WTC11 (cell line): ENCODE results near the gene SRRM2. TPM values are rescaled to one million over a fixed set of nuclear protein-coding genes. Genes with fewer than 3 reads are reported as not detected.

ENCODE experiments used
- ATAC-seq: fragments of 200-7000 bp; cut with Tn5 transposase; 2 replicates; pipeline ENCODE4 v1.10.0; 2021; ENCODE audit warnings: mild to moderate bottlenecking, moderate library complexity
- CTCF ChIA-PET: fragments of 300-600 bp; sonication (Branson Sonifier 250); formaldehyde crosslinking; loops from one replicate; lab custom pipeline; 2021; ENCODE audit warnings: antibody characterized with exemption; lab: Charles Lee
- POLR2A ChIA-PET: fragments of 350-600 bp; sonication (Branson Sonifier 250); formaldehyde crosslinking; loops from one replicate; lab custom pipeline; 2021; ENCODE audit warnings: antibody characterized with exemption; lab: Charles Lee
- DNase-seq: peaks from one replicate; pipeline ENCODE4 v3.0.0; 2021; ENCODE audit warnings: low spot score
- H3K27ac Mint-ChIP-seq: 2 replicates; pipeline ENCODE4 v1.8.0; 2021; ENCODE audit warnings: mixed read lengths
- H3K27me3 Mint-ChIP-seq: 2 replicates; pipeline ENCODE4 v1.8.0; 2021; ENCODE audit warnings: low read depth, mild to moderate bottlenecking, moderate library complexity, mixed read lengths
- H3K36me3 Mint-ChIP-seq: 2 replicates; pipeline ENCODE4 v1.8.0; 2021; ENCODE audit warnings: mixed read lengths
- H3K4me1 Mint-ChIP-seq: 2 replicates; pipeline ENCODE4 v1.8.0; 2022; ENCODE audit warnings: mixed read lengths
- H3K4me3 Mint-ChIP-seq: 2 replicates; pipeline ENCODE4 v1.8.0; 2021; ENCODE audit warnings: mild to moderate bottlenecking, moderate library complexity, mixed read lengths
- H3K9me3 Mint-ChIP-seq: 2 replicates; pipeline ENCODE4 v1.8.0; 2021; ENCODE audit warnings: mixed read lengths
- CREM ChIP-seq: sonication (generic); formaldehyde crosslinking; IDR thresholded peaks from 2 replicates; pipeline ENCODE4 v1.8.1; 2022; ENCODE audit warnings: mild to moderate bottlenecking, missing genetic modification reagents, moderate library complexity
- ELF4 ChIP-seq: sonication (generic); formaldehyde crosslinking; IDR thresholded peaks from 2 replicates; pipeline ENCODE4 v1.8.1; 2022; ENCODE audit warnings: low read depth, mild to moderate bottlenecking, moderate library complexity, missing genetic modification reagents
- EMX1 ChIP-seq: fragments of 250-450 bp; sonication (Bioruptor Pico); IDR thresholded peaks from 2 replicates; pipeline ENCODE4 v1.8.0; 2021; ENCODE audit warnings: mild to moderate bottlenecking
- GABPB1 ChIP-seq: sonication (generic); formaldehyde crosslinking; IDR thresholded peaks from 2 replicates; pipeline ENCODE4 v1.8.1; 2023; ENCODE audit warnings: mild to moderate bottlenecking, missing genetic modification reagents
- GTF2I ChIP-seq: fragments of 250-450 bp; sonication (Bioruptor Pico); conservative IDR thresholded peaks from 2 replicates; pipeline ENCODE4 v1.4.0; 2021; ENCODE audit warnings: mild to moderate bottlenecking
- HMGA2 ChIP-seq: fragments of 250-450 bp; sonication (Bioruptor Pico); IDR thresholded peaks from 2 replicates; pipeline ENCODE4 v1.4.0; 2021; ENCODE audit warnings: mild to moderate bottlenecking, moderate library complexity
- IRF2 ChIP-seq: sonication (generic); formaldehyde crosslinking; IDR thresholded peaks from 2 replicates; pipeline ENCODE4 v1.8.0; 2022; ENCODE audit warnings: low read depth, missing genetic modification reagents, borderline replicate concordance
- KAT7 ChIP-seq: sonication (generic); formaldehyde crosslinking; IDR thresholded peaks from 2 replicates; pipeline ENCODE4 v1.8.1; 2023; ENCODE audit warnings: missing genetic modification reagents, mild to moderate bottlenecking, borderline replicate concordance
- MXD4 ChIP-seq: fragments of 250-450 bp; sonication (Bioruptor Pico); IDR thresholded peaks from 2 replicates; pipeline ENCODE4 v1.8.0; 2021; ENCODE audit warnings: mild to moderate bottlenecking, moderate library complexity, borderline replicate concordance
- TP53 ChIP-seq: sonication (generic); formaldehyde crosslinking; IDR thresholded peaks from 2 replicates; pipeline ENCODE4 v1.8.1; 2023; ENCODE audit warnings: mild to moderate bottlenecking, missing genetic modification reagents
- ZNF121 ChIP-seq: sonication (generic); formaldehyde crosslinking; IDR thresholded peaks from 2 replicates; pipeline ENCODE4 v1.8.0; 2023; ENCODE audit warnings: missing genetic modification reagents
- ZNF317 ChIP-seq: sonication (generic); formaldehyde crosslinking; IDR thresholded peaks from 2 replicates; pipeline ENCODE4 v1.8.1; 2023; ENCODE audit warnings: low read depth, mild to moderate bottlenecking, moderate library complexity, missing genetic modification reagents, borderline replicate concordance
- total RNA-seq: library from RNA; stranded (reverse); gene quantifications from 3 replicates; pipeline ENCODE4 v1.2.3, GENCODE V29; 2021
- TF ChIP-seq, protein P1 (sequence below): sonication (generic); formaldehyde crosslinking; IDR thresholded peaks from 2 replicates; pipeline ENCODE4 v1.8.0; 2022; ENCODE audit warnings: mild to moderate bottlenecking, missing genetic modification reagents
- TF ChIP-seq, protein P2 (sequence below): sonication (generic); formaldehyde crosslinking; IDR thresholded peaks from 2 replicates; pipeline ENCODE4 v1.8.0; 2023; ENCODE audit warnings: mild to moderate bottlenecking, missing genetic modification reagents
- TF ChIP-seq, protein P3 (sequence below): sonication (generic); formaldehyde crosslinking; IDR thresholded peaks from 2 replicates; pipeline ENCODE4 v1.8.0; 2023; ENCODE audit warnings: missing genetic modification reagents
- TF ChIP-seq, protein P4 (sequence below): sonication (generic); formaldehyde crosslinking; IDR thresholded peaks from 2 replicates; pipeline ENCODE4 v1.8.1; 2023; ENCODE audit warnings: mild to moderate bottlenecking, missing genetic modification reagents
- TF ChIP-seq, protein P5 (sequence below): fragments of 200-600 bp; IDR thresholded peaks from 2 replicates; pipeline ENCODE4 v1.8.0; 2022; ENCODE audit warnings: antibody characterized with exemption
- TF ChIP-seq, protein P6 (sequence below): sonication (generic); formaldehyde crosslinking; IDR thresholded peaks from 2 replicates; pipeline ENCODE4 v1.8.0; 2022; ENCODE audit warnings: missing genetic modification reagents
- TF ChIP-seq, protein P7 (sequence below): sonication (generic); formaldehyde crosslinking; IDR thresholded peaks from 2 replicates; pipeline ENCODE4 v1.8.1; 2023; ENCODE audit warnings: mild to moderate bottlenecking, missing genetic modification reagents, moderate library complexity
- TF ChIP-seq, protein P8 (sequence below): sonication (generic); formaldehyde crosslinking; IDR thresholded peaks from 2 replicates; pipeline ENCODE4 v1.8.1; 2023; ENCODE audit warnings: mild to moderate bottlenecking, moderate library complexity, missing genetic modification reagents

SRRM2 gene
- total RNA-seq, 1 experiment from 2014 or later: 823 TPM

DNA sequence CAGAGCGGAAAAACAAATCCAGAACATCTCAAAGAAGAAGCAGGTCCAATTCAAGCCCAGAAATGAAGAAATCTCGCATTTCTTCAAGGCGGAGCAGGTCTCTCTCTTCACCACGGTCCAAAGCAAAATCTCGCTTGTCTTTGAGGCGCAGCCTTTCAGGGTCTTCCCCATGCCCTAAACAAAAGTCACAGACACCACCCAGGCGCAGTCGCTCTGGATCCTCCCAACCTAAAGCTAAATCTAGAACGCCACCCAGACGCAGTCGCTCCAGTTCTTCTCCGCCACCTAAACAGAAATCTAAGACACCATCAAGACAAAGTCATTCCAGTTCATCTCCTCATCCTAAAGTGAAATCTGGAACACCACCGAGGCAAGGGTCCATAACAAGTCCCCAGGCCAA is 10.3 kb downstream of the SRRM2 start:
- DNase-seq: no peak
- Mint-ChIP-seq H3K4me1 (no peaks in the 10 kb centered on the region), H3K27ac (no peak overlapping the region), H3K9me3 (peaks cover 75% of the 10 kb centered on the region), H3K4me3 (no peak overlapping the region), H3K27me3 (no peaks in the 10 kb centered on the region), H3K36me3 (peaks cover 100% of the 10 kb centered on the region)
- no peak for ATAC-seq
- CTCF ChIA-PET: no interaction called here
- POLR2A ChIA-PET: interaction anchor here (0.6 kb wide), 2 partner anchors 10 kb away, joined by 3 read pairs; no protein-coding TSS in a partner anchor
- TF ChIP-seq, protein P1, sequence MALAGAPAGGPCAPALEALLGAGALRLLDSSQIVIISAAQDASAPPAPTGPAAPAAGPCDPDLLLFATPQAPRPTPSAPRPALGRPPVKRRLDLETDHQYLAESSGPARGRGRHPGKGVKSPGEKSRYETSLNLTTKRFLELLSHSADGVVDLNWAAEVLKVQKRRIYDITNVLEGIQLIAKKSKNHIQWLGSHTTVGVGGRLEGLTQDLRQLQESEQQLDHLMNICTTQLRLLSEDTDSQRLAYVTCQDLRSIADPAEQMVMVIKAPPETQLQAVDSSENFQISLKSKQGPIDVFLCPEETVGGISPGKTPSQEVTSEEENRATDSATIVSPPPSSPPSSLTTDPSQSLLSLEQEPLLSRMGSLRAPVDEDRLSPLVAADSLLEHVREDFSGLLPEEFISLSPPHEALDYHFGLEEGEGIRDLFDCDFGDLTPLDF: no peak
- TF ChIP-seq ZNF121 (CRISPR knock-in tag) (no peak), CREM (CRISPR knock-in tag) (no peak), ELF4 (no peak)
- TF ChIP-seq, protein P2, sequence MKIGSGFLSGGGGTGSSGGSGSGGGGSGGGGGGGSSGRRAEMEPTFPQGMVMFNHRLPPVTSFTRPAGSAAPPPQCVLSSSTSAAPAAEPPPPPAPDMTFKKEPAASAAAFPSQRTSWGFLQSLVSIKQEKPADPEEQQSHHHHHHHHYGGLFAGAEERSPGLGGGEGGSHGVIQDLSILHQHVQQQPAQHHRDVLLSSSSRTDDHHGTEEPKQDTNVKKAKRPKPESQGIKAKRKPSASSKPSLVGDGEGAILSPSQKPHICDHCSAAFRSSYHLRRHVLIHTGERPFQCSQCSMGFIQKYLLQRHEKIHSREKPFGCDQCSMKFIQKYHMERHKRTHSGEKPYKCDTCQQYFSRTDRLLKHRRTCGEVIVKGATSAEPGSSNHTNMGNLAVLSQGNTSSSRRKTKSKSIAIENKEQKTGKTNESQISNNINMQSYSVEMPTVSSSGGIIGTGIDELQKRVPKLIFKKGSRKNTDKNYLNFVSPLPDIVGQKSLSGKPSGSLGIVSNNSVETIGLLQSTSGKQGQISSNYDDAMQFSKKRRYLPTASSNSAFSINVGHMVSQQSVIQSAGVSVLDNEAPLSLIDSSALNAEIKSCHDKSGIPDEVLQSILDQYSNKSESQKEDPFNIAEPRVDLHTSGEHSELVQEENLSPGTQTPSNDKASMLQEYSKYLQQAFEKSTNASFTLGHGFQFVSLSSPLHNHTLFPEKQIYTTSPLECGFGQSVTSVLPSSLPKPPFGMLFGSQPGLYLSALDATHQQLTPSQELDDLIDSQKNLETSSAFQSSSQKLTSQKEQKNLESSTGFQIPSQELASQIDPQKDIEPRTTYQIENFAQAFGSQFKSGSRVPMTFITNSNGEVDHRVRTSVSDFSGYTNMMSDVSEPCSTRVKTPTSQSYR (CRISPR knock-in tag): no peak
- TF ChIP-seq, protein P3, sequence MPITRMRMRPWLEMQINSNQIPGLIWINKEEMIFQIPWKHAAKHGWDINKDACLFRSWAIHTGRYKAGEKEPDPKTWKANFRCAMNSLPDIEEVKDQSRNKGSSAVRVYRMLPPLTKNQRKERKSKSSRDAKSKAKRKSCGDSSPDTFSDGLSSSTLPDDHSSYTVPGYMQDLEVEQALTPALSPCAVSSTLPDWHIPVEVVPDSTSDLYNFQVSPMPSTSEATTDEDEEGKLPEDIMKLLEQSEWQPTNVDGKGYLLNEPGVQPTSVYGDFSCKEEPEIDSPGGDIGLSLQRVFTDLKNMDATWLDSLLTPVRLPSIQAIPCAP (CRISPR knock-in tag): no peak
- TF ChIP-seq, all 79 proteins: peak for 0

DNA sequence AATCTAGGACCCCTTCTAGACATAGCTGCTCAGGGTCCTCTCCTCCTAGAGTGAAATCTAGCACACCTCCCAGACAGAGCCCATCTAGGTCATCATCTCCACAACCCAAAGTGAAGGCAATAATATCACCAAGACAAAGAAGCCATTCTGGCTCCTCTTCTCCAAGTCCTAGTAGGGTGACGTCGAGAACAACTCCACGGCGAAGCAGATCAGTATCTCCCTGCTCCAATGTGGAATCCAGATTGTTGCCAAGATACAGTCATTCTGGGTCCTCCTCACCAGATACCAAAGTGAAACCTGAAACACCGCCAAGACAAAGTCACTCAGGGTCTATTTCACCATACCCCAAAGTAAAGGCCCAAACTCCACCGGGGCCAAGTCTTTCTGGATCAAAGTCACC is 10.7 kb downstream of the SRRM2 start:
- H3K9me3 Mint-ChIP-seq: peaks cover 75% of the 10 kb centered on the region
- CTCF ChIA-PET: no interaction called here
- no peaks in the 10 kb centered on the region for H3K4me1 Mint-ChIP-seq
- POLR2A ChIA-PET: no interaction called here
- DNase-seq (no peak), ATAC-seq (no peak)
- no peak overlapping the region for H3K4me3 Mint-ChIP-seq
- peaks cover 100% of the 10 kb centered on the region for H3K36me3 Mint-ChIP-seq
- no peak overlapping the region for H3K27ac Mint-ChIP-seq
- no peaks in the 10 kb centered on the region for H3K27me3 Mint-ChIP-seq
- TF ChIP-seq, protein P4, sequence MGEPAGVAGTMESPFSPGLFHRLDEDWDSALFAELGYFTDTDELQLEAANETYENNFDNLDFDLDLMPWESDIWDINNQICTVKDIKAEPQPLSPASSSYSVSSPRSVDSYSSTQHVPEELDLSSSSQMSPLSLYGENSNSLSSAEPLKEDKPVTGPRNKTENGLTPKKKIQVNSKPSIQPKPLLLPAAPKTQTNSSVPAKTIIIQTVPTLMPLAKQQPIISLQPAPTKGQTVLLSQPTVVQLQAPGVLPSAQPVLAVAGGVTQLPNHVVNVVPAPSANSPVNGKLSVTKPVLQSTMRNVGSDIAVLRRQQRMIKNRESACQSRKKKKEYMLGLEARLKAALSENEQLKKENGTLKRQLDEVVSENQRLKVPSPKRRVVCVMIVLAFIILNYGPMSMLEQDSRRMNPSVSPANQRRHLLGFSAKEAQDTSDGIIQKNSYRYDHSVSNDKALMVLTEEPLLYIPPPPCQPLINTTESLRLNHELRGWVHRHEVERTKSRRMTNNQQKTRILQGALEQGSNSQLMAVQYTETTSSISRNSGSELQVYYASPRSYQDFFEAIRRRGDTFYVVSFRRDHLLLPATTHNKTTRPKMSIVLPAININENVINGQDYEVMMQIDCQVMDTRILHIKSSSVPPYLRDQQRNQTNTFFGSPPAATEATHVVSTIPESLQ (CRISPR knock-in tag): no peak
- TF ChIP-seq, protein P3 (CRISPR knock-in tag): no peak
- TF ChIP-seq TP53 (CRISPR knock-in tag) (no peak), GTF2I (CRISPR knock-in tag) (no peak), KAT7 (CRISPR knock-in tag) (no peak), ZNF317 (no peak), MXD4 (CRISPR knock-in tag) (no peak), GABPB1 (CRISPR knock-in tag) (no peak), IRF2 (CRISPR knock-in tag) (no peak), EMX1 (no peak), HMGA2 (no peak)
- TF ChIP-seq, protein P5, sequence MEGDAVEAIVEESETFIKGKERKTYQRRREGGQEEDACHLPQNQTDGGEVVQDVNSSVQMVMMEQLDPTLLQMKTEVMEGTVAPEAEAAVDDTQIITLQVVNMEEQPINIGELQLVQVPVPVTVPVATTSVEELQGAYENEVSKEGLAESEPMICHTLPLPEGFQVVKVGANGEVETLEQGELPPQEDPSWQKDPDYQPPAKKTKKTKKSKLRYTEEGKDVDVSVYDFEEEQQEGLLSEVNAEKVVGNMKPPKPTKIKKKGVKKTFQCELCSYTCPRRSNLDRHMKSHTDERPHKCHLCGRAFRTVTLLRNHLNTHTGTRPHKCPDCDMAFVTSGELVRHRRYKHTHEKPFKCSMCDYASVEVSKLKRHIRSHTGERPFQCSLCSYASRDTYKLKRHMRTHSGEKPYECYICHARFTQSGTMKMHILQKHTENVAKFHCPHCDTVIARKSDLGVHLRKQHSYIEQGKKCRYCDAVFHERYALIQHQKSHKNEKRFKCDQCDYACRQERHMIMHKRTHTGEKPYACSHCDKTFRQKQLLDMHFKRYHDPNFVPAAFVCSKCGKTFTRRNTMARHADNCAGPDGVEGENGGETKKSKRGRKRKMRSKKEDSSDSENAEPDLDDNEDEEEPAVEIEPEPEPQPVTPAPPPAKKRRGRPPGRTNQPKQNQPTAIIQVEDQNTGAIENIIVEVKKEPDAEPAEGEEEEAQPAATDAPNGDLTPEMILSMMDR: no peak
- TF ChIP-seq, protein P6, sequence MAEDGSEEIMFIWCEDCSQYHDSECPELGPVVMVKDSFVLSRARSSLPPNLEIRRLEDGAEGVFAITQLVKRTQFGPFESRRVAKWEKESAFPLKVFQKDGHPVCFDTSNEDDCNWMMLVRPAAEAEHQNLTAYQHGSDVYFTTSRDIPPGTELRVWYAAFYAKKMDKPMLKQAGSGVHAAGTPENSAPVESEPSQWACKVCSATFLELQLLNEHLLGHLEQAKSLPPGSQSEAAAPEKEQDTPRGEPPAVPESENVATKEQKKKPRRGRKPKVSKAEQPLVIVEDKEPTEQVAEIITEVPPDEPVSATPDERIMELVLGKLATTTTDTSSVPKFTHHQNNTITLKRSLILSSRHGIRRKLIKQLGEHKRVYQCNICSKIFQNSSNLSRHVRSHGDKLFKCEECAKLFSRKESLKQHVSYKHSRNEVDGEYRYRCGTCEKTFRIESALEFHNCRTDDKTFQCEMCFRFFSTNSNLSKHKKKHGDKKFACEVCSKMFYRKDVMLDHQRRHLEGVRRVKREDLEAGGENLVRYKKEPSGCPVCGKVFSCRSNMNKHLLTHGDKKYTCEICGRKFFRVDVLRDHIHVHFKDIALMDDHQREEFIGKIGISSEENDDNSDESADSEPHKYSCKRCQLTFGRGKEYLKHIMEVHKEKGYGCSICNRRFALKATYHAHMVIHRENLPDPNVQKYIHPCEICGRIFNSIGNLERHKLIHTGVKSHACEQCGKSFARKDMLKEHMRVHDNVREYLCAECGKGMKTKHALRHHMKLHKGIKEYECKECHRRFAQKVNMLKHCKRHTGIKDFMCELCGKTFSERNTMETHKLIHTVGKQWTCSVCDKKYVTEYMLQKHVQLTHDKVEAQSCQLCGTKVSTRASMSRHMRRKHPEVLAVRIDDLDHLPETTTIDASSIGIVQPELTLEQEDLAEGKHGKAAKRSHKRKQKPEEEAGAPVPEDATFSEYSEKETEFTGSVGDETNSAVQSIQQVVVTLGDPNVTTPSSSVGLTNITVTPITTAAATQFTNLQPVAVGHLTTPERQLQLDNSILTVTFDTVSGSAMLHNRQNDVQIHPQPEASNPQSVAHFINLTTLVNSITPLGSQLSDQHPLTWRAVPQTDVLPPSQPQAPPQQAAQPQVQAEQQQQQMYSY (CRISPR knock-in tag): no peak
- TF ChIP-seq, protein P7, sequence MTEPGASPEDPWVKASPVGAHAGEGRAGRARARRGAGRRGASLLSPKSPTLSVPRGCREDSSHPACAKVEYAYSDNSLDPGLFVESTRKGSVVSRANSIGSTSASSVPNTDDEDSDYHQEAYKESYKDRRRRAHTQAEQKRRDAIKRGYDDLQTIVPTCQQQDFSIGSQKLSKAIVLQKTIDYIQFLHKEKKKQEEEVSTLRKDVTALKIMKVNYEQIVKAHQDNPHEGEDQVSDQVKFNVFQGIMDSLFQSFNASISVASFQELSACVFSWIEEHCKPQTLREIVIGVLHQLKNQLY (CRISPR knock-in tag): no peak
- TF ChIP-seq, protein P8, sequence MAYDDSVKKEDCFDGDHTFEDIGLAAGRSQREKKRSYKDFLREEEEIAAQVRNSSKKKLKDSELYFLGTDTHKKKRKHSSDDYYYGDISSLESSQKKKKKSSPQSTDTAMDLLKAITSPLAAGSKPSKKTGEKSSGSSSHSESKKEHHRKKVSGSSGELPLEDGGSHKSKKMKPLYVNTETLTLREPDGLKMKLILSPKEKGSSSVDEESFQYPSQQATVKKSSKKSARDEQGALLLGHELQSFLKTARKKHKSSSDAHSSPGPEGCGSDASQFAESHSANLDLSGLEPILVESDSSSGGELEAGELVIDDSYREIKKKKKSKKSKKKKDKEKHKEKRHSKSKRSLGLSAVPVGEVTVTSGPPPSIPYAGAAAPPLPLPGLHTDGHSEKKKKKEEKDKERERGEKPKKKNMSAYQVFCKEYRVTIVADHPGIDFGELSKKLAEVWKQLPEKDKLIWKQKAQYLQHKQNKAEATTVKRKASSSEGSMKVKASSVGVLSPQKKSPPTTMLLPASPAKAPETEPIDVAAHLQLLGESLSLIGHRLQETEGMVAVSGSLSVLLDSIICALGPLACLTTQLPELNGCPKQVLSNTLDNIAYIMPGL (CRISPR knock-in tag): no peak
